Measurements from ENCODE around the gene SNAP47.

SNAP47 gene

DNA sequence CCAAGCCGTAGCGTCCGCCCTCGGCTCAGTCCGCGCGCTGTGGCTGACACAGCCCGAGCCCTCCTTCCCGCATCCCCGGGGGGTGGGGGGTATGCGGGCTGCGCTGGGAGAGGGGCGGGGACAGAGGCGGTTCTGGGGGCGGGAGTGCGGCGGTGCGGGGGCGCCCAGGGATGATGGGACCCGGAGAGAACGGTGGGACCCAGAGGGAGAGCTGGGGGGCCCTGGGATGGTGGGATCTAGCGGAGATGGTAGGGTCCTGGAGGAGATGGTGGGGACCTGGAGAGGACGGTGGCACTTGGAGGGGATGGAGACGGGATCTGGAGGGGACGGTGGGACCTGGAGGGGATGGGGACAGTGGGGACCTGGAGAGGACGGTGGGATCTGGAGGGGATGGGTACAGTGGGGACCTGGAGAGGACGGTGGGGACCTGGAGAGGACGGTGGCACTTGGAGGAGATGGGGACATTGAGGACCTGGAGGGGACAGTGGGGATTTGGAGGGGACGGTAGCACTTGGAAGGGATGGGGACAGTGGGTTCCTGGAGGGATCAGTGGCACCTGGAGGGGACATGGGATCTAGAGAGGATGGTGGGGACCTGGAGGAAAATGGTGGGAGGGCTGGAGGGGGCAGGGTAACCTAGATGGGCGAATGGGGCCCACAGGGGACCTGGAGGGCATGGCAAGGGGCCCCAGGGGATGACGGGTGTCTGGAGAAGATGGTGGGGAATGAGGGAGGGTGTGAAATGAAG, 477 bp downstream of the SNAP47 start:
- FAIRE-seq (no peak), DNase-seq (ENCODE audit: insufficient read length, low spot score) (no peak)

GRCh38 chr1:227736814-227737432, 1.7 kb downstream of the SNAP47 start:
- FAIRE-seq: no peak
- TF ChIP-seq POLR2A (IDR thresholded peaks at IDR 0.05; ENCODE audit: low read depth, low read length): no peak
- no peak for DNase-seq (ENCODE audit: insufficient read length, low spot score)

More for the DNA sequence above, 477 bp downstream of the SNAP47 start:
- TF ChIP-seq POLR2A (IDR thresholded peaks at IDR 0.05; ENCODE audit: low read depth, low read length): no peak

DNA sequence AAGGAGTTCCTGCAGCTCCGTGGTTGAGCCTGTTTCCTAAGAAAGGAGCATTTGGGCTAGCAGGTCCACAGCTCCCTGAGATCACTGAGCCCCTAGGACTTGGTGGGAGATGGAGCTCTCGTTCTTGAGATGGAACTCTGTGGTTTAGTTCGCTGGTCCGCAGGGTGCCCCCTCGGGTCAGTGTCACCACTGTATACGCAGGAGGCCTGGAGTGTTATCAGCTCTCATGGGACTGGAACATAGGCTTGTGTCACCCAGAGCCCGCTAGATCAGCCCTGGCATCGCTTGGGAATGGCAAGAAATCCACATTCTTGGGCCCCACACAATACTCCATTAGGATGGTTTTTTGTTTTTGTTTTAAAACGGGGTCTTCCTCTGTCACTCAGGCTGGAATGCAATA, 3.6 kb downstream of the SNAP47 start:
- FAIRE-seq (no peak), DNase-seq (ENCODE audit: insufficient read length, low spot score) (no peak)
- no peak for TF ChIP-seq POLR2A (IDR thresholded peaks at IDR 0.05; ENCODE audit: low read depth, low read length)

DNA sequence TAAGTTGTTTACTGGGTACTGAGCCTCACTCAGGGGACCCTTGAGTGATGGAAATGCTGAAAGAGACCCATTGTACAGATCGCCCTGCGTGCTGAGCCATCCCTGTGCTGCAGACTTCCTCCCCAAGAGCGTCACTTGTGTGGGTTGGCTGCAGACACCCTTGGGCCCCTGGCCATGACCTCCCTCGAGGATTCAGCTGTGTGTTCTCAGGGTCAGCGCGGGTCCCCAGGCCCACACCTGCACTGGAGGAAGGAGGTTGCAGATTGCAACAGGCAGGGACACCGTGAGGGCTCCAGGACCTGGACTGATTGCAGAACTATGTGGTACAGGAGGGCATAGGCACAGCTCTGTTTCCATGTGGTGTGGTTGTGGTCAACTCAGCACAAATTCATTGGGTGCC, 4.4 kb downstream of the SNAP47 start:
- DNase-seq (ENCODE audit: insufficient read length, low spot score): no peak
- TF ChIP-seq POLR2A (IDR thresholded peaks at IDR 0.05; ENCODE audit: low read depth, low read length): no peak
- no peak for FAIRE-seq

GRCh38 chr1:227740401-227740960, 5.2 kb downstream of the SNAP47 start:
- no peak for TF ChIP-seq POLR2A (IDR thresholded peaks at IDR 0.05; ENCODE audit: low read depth, low read length)
- DNase-seq (ENCODE audit: insufficient read length, low spot score) (no peak), FAIRE-seq (no peak)

DNA sequence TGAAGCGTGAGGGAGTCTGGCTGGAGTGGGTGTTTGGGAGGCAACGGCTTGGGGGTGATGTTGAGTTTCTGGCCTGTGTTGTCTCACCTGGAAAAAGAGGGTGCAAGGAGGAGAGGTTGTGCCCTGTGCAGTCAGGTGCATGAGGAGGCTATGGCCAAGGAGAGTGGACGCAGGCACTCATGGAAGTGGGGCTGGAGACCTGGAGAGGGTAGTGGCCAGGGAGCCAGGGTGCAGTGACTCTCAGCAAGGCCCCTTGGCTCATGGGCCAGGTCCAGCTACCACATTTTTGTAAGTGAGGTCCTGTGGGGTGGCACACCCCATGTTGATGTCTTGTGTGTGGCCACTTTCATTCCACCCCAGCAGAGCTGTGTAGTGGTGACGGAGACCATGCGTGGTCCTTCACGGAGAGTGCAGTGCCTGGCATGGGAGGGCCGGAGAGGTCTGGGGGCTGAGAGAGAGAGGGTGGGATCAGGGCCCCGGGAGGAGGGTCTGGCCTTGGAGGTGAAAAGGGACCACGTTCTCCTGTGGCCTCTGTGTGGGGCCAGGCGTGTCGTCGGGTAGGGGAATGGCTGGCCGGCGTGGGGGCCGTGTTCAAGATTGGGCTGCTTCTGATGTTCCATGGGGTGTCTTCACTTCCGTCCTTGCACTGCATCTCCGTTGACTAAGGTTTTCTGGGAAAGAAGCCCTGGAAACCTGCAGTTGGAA, 6.1 kb downstream of the SNAP47 start:
- DNase-seq (ENCODE audit: insufficient read length, low spot score): no peak
- FAIRE-seq: no peak
- no peak for TF ChIP-seq POLR2A (IDR thresholded peaks at IDR 0.05; ENCODE audit: low read depth, low read length)

GRCh38 chr1:227742738-227743715, 7.8 kb downstream of the SNAP47 start:
- FAIRE-seq (no peak), DNase-seq (ENCODE audit: insufficient read length, low spot score) (no peak)
- no peak for TF ChIP-seq POLR2A (IDR thresholded peaks at IDR 0.05; ENCODE audit: low read depth, low read length)

- no peak for TF ChIP-seq POLR2A (IDR thresholded peaks at IDR 0.05; ENCODE audit: low read depth, low read length)
- no peak for FAIRE-seq
- no peak for DNase-seq (ENCODE audit: insufficient read length, low spot score)
Measured at GRCh38 chr1:227744668-227745067, 9.4 kb downstream of the SNAP47 start.

- TF ChIP-seq POLR2A (IDR thresholded peaks at IDR 0.05; ENCODE audit: low read depth, low read length): no peak
- DNase-seq (ENCODE audit: insufficient read length, low spot score) (no peak), FAIRE-seq (no peak)
Measured at GRCh38 chr1:227745568-227746265, 10.5 kb downstream of the SNAP47 start.

GRCh38 chr1:227746676-227747075, 11.4 kb downstream of the SNAP47 start:
- DNase-seq (ENCODE audit: insufficient read length, low spot score) (no peak), FAIRE-seq (no peak)
- no peak for TF ChIP-seq POLR2A (IDR thresholded peaks at IDR 0.05; ENCODE audit: low read depth, low read length)

GRCh38 chr1:227747382-227747781, 12.1 kb downstream of the SNAP47 start:
- no peak for DNase-seq (ENCODE audit: insufficient read length, low spot score)
- FAIRE-seq: no peak
- no peak for TF ChIP-seq POLR2A (IDR thresholded peaks at IDR 0.05; ENCODE audit: low read depth, low read length)

- DNase-seq (ENCODE audit: insufficient read length, low spot score) (no peak), FAIRE-seq (no peak)
- no peak for TF ChIP-seq POLR2A (IDR thresholded peaks at IDR 0.05; ENCODE audit: low read depth, low read length)
Measured at GRCh38 chr1:227747948-227748495, 12.8 kb downstream of the SNAP47 start.

Data from H54 (cell line).